GM23248 (cell line): ENCODE measurements around the gene CYB5A. TPM values are rescaled to one million over a fixed set of nuclear protein-coding genes. Genes with fewer than 3 reads are reported as not detected.

Source experiments
- DNase-seq: peaks from one replicate; pipeline ENCODE4 v3.0.0-alpha.2; 2015
- H2AFZ ChIP-seq: fragments of 200-600 bp; sonication (generic); 2 replicates; pipeline ENCODE4 v1.6.1; 2016; ENCODE audit warnings: antibody characterized with exemption
- H3F3A ChIP-seq: fragments of 200-600 bp; sonication (generic); 2 replicates; pipeline ENCODE4 v1.6.1; 2016; ENCODE audit warnings: mild to moderate bottlenecking, antibody characterized with exemption, mixed run types; ENCODE audit not compliant: insufficient read depth
- H3K27ac ChIP-seq: fragments of 200-600 bp; sonication (generic); 2 replicates; pipeline ENCODE4 v1.5.1; 2016; ENCODE audit warnings: mild to moderate bottlenecking
- H3K27me3 ChIP-seq: fragments of 200-600 bp; sonication (generic); replicated peaks from 2 replicates; pipeline ENCODE4 v1.6.1; 2016; ENCODE audit warnings: mild to moderate bottlenecking; ENCODE audit not compliant: insufficient read depth
- H3K36me3 ChIP-seq: fragments of 200-600 bp; sonication (generic); 2 replicates; pipeline ENCODE4 v1.6.1; 2016; ENCODE audit warnings: low read depth, mild to moderate bottlenecking
- H3K4me1 ChIP-seq: fragments of 200-600 bp; sonication (generic); 2 replicates; pipeline ENCODE4 v1.6.1; 2016; ENCODE audit warnings: mild to moderate bottlenecking; ENCODE audit not compliant: insufficient read depth
- H3K4me2 ChIP-seq: fragments of 200-600 bp; sonication (generic); one replicate; pipeline ENCODE4 v1.6.1; 2016; ENCODE audit warnings: mild to moderate bottlenecking; ENCODE audit not compliant: unreplicated experiment
- H3K4me3 ChIP-seq: fragments of 200-600 bp; sonication (generic); 2 replicates; pipeline ENCODE4 v1.5.1; 2016; ENCODE audit warnings: mild to moderate bottlenecking
- H3K79me2 ChIP-seq: fragments of 200-600 bp; sonication (generic); 2 replicates; pipeline ENCODE4 v1.6.1; 2016; ENCODE audit warnings: mild to moderate bottlenecking; ENCODE audit not compliant: insufficient read depth
- H3K9ac ChIP-seq: fragments of 200-600 bp; sonication (generic); 2 replicates; pipeline ENCODE4 v1.6.1; 2016; ENCODE audit warnings: mild to moderate bottlenecking
- H3K9me2 ChIP-seq: fragments of 200-600 bp; sonication (generic); 2 replicates; pipeline ENCODE4 v1.6.1; 2016; ENCODE audit warnings: mixed run types, mild to moderate bottlenecking, moderate library complexity; ENCODE audit not compliant: insufficient read depth
- H3K9me3 ChIP-seq: fragments of 200-600 bp; sonication (generic); one replicate; pipeline ENCODE4 v1.6.1; 2017; ENCODE audit warnings: low read depth
- H4K20me1 ChIP-seq: fragments of 200-600 bp; sonication (generic); 2 replicates; pipeline ENCODE4 v1.6.0; 2016; ENCODE audit not compliant: insufficient read depth
- EZH2 ChIP-seq: fragments of 200-600 bp; sonication (generic); IDR thresholded peaks from 2 replicates; pipeline ENCODE4 v1.6.1; 2018; ENCODE audit warnings: antibody characterized with exemption, mild to moderate bottlenecking; ENCODE audit not compliant: insufficient read depth, poor library complexity, severe bottlenecking
- EZH2phosphoT487 ChIP-seq: fragments of 200-600 bp; sonication (generic); IDR thresholded peaks from 2 replicates; pipeline ENCODE4 v1.6.1; 2018; ENCODE audit warnings: antibody characterized with exemption, moderate library complexity, mild to moderate bottlenecking, low read depth; ENCODE audit not compliant: insufficient read depth
- WGBS, 2 experiments: methylation state at CpG; one replicate each; pipeline ENCODE4 v1.1.6; 2015 to 2017; ENCODE audit warnings: low lambda C conversion rate in 2 of 2, low coverage in 1 of 2; ENCODE audit errors: missing lambda C conversion rate in 2 of 2; 5-methylcytosine and 5-hydroxymethylcytosine counted together
- in situ Hi-C: fragments of 300-500 bp; cut with MboI; formaldehyde crosslinking; loops from 2 replicates; pipeline ENCODE4 v1.15.0; 2020
- polyA plus RNA-seq: library from polyadenylated mRNA; unstranded; fragments of >200 nt; fragmentation: Nextera tagmentation; extraction: Ambion mirVana; gene quantifications from 2 replicates; pipeline ENCODE4 v1.2.1, GENCODE V29; 2016
- total RNA-seq: library from RNA; depleted of rRNA; stranded (reverse); fragments of >200 nt; shearing (Covaris generic); gene quantifications from 2 replicates; pipeline ENCODE4 v1.2.3, GENCODE V29; 2014

Gene CYB5A
- total and polyA plus RNA-seq, 2 experiments from 2014 or later: 55.0 to 117 TPM

GRCh38 chr18:74221081-74221480, 70.7 kb downstream of the CYB5A start:
- Histone ChIP-seq H3K36me3 (no peaks in the 10 kb centered on the region), H3K9me3 (no peaks in the 10 kb centered on the region), H3K4me3 (no peak overlapping the region), H3K27ac (no peak overlapping the region), H3K9me2 (no peaks in the 10 kb centered on the region), H3K4me2 (no peak overlapping the region), H2AFZ (no peak overlapping the region), H3K9ac (no peak overlapping the region), H3F3A (no peaks in the 10 kb centered on the region), H4K20me1 (no peaks in the 10 kb centered on the region), H3K4me1 (no peaks in the 10 kb centered on the region), H3K27me3 (peaks cover 10% of the 10 kb centered on the region; the same call in 1 of the 2 replicates), H3K79me2 (no peaks in the 10 kb centered on the region)
- TF ChIP-seq EZH2phosphoT487 (no peak), EZH2 (no peak)
- WGBS, 2 experiments: 77 to 78% methylated on average over 9 of the region's 9 CpGs
- DNase-seq: no peak
- in situ Hi-C loops: no loop called here

- in situ Hi-C loops: no loop called here
- Histone ChIP-seq H2AFZ (no peak overlapping the region), H3K36me3 (no peaks in the 10 kb centered on the region), H3K4me2 (no peak overlapping the region), H3K9me3 (no peaks in the 10 kb centered on the region), H3K9ac (no peak overlapping the region), H3K27ac (no peak overlapping the region), H4K20me1 (no peaks in the 10 kb centered on the region), H3K79me2 (no peaks in the 10 kb centered on the region), H3K4me3 (no peak overlapping the region), H3F3A (no peaks in the 10 kb centered on the region), H3K27me3 (peaks cover 14% of the 10 kb centered on the region), H3K4me1 (no peaks in the 10 kb centered on the region), H3K9me2 (no peaks in the 10 kb centered on the region)
- DNase-seq: no peak
- TF ChIP-seq EZH2phosphoT487: no peak
- no peak for TF ChIP-seq EZH2
- WGBS, 2 experiments: 93 to 94% methylated on average over 10 of the region's 10 CpGs
Observed at GRCh38 chr18:74219056-74219455, 72.7 kb downstream of the CYB5A start.

- Histone ChIP-seq H4K20me1 (no peaks in the 10 kb centered on the region), H3K4me1 (no peaks in the 10 kb centered on the region), H3K9ac (no peak overlapping the region), H3K9me2 (no peaks in the 10 kb centered on the region), H2AFZ (no peak overlapping the region), H3K36me3 (no peaks in the 10 kb centered on the region), H3K27me3 (peaks cover 4% of the 10 kb centered on the region; the same call in 1 of the 2 replicates), H3F3A (no peaks in the 10 kb centered on the region), H3K4me2 (no peak overlapping the region), H3K79me2 (no peaks in the 10 kb centered on the region), H3K4me3 (no peak overlapping the region), H3K27ac (no peak overlapping the region), H3K9me3 (no peaks in the 10 kb centered on the region)
- no peak for TF ChIP-seq EZH2
- no peak for TF ChIP-seq EZH2phosphoT487
- DNase-seq: no peak
- WGBS, 2 experiments: 49 to 54% methylated on average over 7 of the region's 7 CpGs
- in situ Hi-C loops: no loop called here
Observed at GRCh38 chr18:74217476-74218143, 74.2 kb downstream of the CYB5A start.

- H3K79me2 ChIP-seq: no peaks in the 10 kb centered on the region
- TF ChIP-seq EZH2: no peak
- no peak for TF ChIP-seq EZH2phosphoT487
- 70 to 84% methylated on average over 3 of the region's 3 CpGs for WGBS, 2 experiments
Observed at GRCh38 chr18:74216661-74217110, 75.1 kb downstream of the CYB5A start.

GRCh38 chr18:74215863-74216262, 75.9 kb downstream of the CYB5A start:
- no peaks in the 10 kb centered on the region for H3F3A ChIP-seq

More at GRCh38 chr18:74216661-74217110, 75.1 kb downstream of the CYB5A start:
- H3F3A ChIP-seq: no peaks in the 10 kb centered on the region
- H3K27ac ChIP-seq: no peak overlapping the region
- no peaks in the 10 kb centered on the region for H3K9me2 ChIP-seq
- no peaks in the 10 kb centered on the region for H3K9me3 ChIP-seq
- no peak overlapping the region for H2AFZ ChIP-seq
- peaks cover 4% of the 10 kb centered on the region; the same call in 1 of the 2 replicates for H3K27me3 ChIP-seq
- no peak overlapping the region for H3K4me2 ChIP-seq
- no peaks in the 10 kb centered on the region for H3K36me3 ChIP-seq
- no peaks in the 10 kb centered on the region for H3K4me1 ChIP-seq
- H4K20me1 ChIP-seq: no peaks in the 10 kb centered on the region
- in situ Hi-C loops: no loop called here
- no peak overlapping the region for H3K4me3 ChIP-seq
- DNase-seq: no peak
- no peak overlapping the region for H3K9ac ChIP-seq

More at GRCh38 chr18:74215863-74216262, 75.9 kb downstream of the CYB5A start:
- H3K4me3 ChIP-seq: no peak overlapping the region
- no peak overlapping the region for H3K27ac ChIP-seq
- H3K4me2 ChIP-seq: no peak overlapping the region
- WGBS, 2 experiments: 29 to 30% methylated on average over 1 of the region's 1 CpG
- in situ Hi-C loops: no loop called here
- H3K36me3 ChIP-seq: no peaks in the 10 kb centered on the region
- H3K9ac ChIP-seq: no peak overlapping the region
- no peaks in the 10 kb centered on the region for H3K4me1 ChIP-seq
- TF ChIP-seq EZH2phosphoT487 (no peak), EZH2 (no peak)
- DNase-seq: no peak
- H2AFZ ChIP-seq: no peak overlapping the region
- no peaks in the 10 kb centered on the region for H4K20me1 ChIP-seq
- peaks cover 4% of the 10 kb centered on the region; the same call in 1 of the 2 replicates for H3K27me3 ChIP-seq
- no peaks in the 10 kb centered on the region for H3K9me2 ChIP-seq
- H3K9me3 ChIP-seq: no peaks in the 10 kb centered on the region
- H3K79me2 ChIP-seq: no peaks in the 10 kb centered on the region
